ENCODE results near the gene TBC1D5.
"Not testable (repeated sequence)": the region's sequence is repeated elsewhere in the genome, so short reads cannot be mapped to it uniquely, and the experiment has no call there.

Gene TBC1D5

GRCh38 chr3:17639765-17640164 lies 102.7 kb downstream of the TBC1D5 start:
- no peak for DNase-seq

DNA sequence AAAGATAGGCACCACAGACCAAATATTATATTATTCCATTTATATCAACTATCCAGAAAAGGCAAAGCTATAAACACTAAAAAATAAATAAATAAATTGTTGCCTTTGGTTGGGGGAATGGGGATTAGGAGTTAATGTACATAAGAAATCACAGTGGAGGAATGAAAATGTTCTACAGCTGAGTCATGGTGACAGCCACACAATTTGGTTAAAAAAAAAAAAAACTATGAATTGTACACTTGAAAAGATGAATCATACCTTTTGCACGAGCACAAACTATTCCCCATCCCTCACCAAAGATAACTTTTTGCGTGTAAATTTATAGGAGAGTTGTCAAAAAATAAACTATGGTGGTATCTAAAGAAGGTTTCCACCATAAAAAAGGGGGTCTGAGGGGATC lies 103.2 kb downstream of the TBC1D5 start:
- no peak for DNase-seq

DNA sequence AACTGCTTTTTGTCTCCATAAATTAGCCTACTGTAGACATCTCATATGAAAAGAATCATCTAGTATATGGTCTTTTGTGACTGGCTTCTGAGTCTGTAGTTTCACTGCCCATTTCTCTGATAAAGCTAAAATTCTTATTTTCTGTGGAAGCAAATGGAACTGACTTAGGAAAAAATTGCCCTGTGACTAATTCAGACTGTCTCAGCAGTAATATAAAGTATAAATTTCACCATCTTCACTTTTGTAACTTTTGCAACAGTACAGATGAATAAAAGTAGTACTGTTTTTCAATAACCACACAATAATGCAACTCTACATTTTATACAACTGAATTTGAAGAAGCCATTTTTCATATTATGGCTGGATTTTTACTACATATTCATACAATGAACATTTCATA lies 104.1 kb downstream of the TBC1D5 start:
- DNase-seq, result no peak

DNA sequence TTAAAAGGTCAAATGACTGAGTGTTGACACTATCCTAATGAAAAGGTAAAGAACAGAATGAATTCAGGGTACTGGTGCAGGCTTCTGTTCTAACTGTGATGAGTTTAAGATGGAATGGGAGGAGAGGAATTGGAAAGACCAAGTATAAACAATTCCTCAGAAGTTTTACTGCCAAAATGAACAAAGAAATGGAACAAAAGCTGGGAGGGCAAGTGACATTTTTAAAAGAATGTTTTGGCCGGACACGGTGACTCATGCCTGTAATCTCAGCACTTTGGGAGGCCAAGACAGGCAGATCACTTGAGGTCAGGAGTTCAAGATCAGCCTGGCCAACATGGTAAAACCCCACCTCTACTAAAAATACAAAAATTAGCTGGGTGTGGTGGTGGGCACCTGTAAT lies 106.8 kb downstream of the TBC1D5 start:
- not testable (repeated sequence) for DNase-seq

GRCh38 chr3:17634964-17635363 lies 107.5 kb downstream of the TBC1D5 start:
- no peak for DNase-seq

DNA sequence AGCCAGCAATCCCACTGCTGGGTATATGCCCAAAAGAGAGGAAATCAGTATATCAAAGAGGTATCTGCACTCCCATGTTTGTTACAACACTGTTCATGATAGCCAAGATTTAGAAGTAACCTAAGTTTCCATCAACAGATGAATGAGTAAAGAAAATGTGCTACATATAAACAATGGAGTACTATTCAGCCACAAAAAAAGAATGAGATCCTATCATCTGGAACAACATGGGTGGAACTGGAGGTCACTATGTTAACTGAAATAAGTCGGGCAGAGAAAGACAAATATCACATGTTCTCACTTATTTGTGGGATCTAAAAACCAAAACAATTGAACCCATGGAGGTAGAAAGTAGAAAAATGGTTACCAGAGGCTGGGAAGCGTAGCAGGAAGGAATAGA lies 108.2 kb downstream of the TBC1D5 start:
- no peak for DNase-seq

DNA sequence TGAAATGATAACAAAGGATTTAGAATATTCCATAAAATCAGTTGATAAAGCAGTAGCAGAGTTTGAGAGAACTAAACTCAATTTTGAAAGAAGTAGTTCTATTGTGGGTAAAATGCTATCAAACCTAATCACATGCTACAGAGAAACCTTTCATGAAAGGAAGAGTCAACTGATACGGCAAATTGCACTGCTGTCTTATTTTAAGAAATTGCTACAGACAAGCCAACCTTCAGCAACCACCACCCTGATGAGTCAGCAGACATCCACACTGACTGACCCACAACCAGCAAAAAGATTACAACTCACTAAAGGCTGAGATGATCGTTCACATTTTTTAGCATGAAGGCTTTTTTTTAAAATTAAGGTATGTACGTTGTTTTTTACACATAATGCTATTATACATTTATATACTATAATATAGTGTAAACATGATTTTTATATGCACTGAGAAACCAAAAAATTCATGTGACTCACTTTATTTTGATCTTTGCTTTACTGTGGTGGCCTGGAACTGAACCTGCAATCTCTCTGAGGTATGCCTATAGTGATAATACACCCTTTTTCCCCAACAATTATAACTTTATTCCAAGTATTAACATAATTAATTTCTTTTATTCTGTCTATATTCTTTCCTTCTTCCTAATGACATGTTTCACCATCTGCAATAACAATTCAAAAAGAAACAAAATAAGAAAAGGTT lies 109.9 kb downstream of the TBC1D5 start:
- DNase-seq, result no peak

DNA sequence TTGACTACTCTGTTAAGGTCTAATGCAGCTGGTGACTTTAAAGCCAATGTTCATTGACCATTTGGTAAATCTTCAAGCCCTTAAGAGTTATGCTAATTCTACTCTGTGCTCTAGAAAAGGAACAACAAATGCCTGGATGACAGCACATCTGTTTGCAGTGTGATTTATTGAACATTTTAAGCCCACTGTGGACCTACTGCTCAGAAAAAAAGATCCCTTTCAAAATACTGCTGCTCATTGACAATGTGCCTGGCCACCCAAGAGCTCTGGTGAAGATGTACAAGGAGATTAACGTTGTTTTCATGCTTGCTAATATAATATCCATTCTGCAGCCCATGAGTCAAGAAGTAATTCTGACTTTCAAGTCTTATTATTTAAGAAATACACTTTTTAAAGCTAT lies 110.8 kb downstream of the TBC1D5 start:
- no peak for DNase-seq

GRCh38 chr3:17629400-17629799 lies 113.0 kb downstream of the TBC1D5 start:
- no peak for DNase-seq

DNA sequence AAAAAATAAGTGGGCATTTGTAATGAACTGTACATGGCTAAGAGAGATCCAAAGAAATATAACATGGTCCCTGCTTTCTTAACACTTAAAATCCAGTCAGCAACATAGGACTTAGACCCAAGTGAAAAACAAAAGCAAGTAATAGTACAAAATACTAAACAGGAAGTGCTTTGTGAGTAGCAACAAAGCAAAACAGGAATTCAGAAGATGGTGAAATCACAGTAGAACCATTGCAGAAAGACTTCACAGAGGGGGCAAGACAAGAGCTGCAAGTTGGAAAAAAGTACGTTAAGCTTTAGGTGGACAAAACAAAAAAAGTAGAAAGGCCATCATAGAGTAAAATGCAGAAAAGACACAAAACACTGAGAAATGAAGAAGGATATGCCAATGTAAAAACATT lies 116.0 kb downstream of the TBC1D5 start:
- no peak for DNase-seq

DNA sequence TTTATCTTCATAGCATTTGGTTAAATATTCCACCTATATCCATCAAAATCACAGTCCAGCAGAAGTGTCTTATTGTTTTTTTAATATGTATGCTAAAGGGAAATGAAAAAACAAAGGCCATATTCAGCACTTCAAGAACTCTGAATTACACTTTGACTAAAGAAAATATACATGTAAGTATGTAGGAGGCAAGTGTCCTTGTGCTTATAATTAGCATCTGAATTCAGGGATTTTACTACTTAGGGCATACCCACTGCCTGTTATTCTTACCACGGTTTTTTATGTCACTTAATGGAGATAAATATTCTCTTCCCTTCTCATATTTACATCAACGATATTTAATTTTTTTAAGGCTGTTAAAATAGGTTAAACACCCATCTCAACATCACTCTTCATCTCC lies 117.3 kb downstream of the TBC1D5 start:
- DNase-seq, result no peak

GRCh38 chr3:17623464-17623863 lies 119.0 kb downstream of the TBC1D5 start:
- DNase-seq, result no peak

GRCh38 chr3:17619968-17620367 lies 122.5 kb downstream of the TBC1D5 start:
- DNase-seq, result no peak

DNA sequence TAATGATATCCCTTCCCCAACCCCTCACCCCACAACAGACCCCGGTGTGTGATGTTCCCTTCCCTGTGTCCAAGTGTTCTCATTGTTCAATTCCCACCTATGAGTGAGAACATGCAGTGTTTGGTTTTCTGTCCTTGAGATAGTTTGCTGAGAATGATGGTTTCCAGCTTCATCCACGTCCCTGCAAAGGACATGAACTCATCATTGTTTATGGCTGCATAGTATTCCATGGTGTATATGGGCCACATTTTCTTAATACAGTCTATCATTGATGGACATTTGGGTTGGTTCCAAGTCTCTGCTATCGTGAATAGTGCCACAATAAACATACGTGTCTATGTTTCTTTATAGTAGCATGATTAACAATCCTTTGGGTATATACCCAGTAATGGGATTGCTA lies 129.4 kb downstream of the TBC1D5 start:
- not testable (repeated sequence) for DNase-seq

DNA sequence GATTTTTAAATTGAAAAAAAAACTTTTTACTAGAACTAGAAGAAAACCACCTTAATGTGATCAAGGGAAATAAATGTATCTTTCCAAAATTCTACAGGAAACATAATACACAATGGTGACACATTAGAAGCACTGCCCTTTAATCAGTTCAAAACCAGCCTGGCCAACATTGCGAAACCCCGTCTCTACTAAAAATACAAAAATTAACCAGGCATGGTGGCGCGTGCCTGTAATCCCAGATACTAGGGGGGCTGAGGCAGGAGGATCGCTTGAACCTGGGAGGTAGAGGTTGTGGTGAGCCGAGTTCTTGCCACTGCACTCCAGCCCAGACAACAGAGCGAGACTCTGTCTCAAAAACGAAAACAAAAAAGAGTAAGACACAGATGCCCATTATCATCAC lies 134.5 kb downstream of the TBC1D5 start:
- no peak for DNase-seq

GRCh38 chr3:17605934-17606333 lies 136.5 kb downstream of the TBC1D5 start:
- no peak for DNase-seq

DNA sequence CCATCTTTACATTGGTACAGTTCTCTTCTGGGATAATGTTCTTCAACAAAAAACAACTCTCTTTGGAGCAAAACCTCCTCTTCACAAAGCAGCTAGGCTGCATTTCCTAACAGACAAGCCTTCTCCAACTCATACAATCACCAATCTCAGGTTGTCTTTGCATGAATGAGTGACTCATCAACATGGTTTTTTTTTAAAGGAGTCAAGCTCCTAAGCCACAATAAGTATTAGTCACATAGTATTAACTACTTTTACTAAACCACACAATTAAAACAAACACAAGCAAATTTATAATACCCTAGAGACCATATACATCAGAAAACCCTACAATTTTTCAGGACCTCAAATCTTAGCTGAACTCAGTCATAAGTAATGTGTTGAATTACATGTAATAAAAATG lies 137.4 kb downstream of the TBC1D5 start:
- DNase-seq, result no peak

GRCh38 chr3:17602126-17602525 lies 140.3 kb downstream of the TBC1D5 start:
- DNase-seq, result no peak

- DNase-seq, result no peak
Measured at GRCh38 chr3:17592956-17593355, 149.5 kb downstream of the TBC1D5 start.

GRCh38 chr3:17590465-17590864 lies 152.0 kb downstream of the TBC1D5 start:
- no peak for DNase-seq

DNA sequence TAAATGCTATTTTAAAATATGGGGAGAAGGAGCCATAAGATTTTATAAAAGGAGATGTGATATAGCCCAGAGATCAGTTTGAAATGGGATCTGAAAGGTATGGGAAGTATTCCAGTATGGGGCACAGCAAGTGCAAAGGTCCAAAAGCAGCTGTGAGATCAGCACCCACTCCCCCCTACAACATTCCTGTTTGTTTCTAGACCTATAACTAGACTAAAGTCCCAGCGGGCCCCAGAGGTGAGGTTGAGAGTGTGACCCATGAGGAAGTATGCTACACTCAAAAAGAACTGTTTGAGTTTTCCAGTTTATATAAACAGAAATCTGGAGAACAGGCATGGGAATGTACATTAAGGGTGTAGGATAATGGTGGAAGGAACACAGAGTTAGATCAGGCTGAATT lies 152.5 kb downstream of the TBC1D5 start:
- DNase-seq, result no peak

GRCh38 chr3:17588422-17588821 lies 154.0 kb downstream of the TBC1D5 start:
- no peak for DNase-seq

DNA sequence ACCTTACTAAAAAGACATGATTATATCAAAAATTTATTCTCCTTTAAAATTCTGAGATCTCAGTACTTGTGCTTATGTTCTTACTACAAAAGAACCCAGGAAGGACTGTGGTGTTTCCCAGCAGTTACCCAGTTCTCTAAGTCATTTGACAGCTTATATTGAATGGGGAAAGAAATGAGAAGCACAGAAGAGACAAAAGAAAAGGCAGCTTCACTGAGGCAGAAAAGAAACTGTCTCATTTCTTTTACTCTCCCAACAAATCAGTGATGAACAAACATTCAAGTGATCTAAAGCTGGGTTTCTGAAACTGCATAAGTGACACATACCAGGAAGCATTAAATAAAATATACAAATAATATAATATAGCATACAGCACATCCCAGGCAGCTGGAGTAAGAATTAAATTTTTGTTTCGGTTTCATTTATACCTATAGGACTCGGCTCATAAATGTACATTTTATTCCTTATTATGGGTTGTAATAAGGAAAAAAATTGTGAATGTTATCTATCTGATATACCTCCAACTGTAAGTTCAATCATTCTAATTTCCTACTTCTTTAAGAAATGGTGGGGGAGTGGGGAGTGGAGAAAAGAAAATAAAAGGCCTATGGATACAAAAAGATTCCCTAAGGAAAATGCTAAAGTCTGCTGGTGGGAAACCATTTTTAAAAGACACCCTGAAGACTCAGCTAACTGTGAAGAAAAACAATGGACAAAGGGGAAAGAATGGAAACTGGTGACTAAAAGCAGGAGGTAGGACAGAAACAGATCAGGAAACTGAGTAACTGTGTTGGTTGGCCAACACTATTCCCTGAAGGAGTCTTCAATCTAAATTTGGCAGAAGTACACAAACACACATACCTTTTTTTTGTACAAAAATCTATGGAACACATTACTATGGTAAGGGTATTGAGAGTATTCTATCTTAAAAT lies 156.8 kb downstream of the TBC1D5 start:
- no peak for DNase-seq

- no peak for DNase-seq
Measured at GRCh38 chr3:17584066-17584465, 158.4 kb downstream of the TBC1D5 start.

Data from NCI-H1436 (cell line).